NB4 (cell line): ENCODE data around the gene MALAT1.

Experiments
- DNase-seq: peaks from one replicate; pipeline ENCODE4 v3.0.0; 2010; ENCODE audit warnings: low read depth
- H3K4me3 ChIP-seq: one replicate; pipeline ENCODE4 v1.5.1; 2011; ENCODE audit warnings: mild to moderate bottlenecking, low read depth, low read length, moderate library complexity
- CTCF ChIP-seq: IDR thresholded peaks from one replicate; pipeline ENCODE4 v1.5.1; 2012; ENCODE audit warnings: low read depth, low read length
- MAX ChIP-seq: IDR thresholded peaks from 2 replicates; pipeline ENCODE4 v1.6.1; 2011; ENCODE audit warnings: low read depth, low read length
- MYC ChIP-seq: IDR thresholded peaks from 2 replicates; pipeline ENCODE4 v1.6.1; 2011; ENCODE audit warnings: low read depth, low read length
- POLR2A ChIP-seq: IDR thresholded peaks from 2 replicates; pipeline ENCODE4 v1.6.1; 2011; ENCODE audit warnings: mild to moderate bottlenecking; ENCODE audit not compliant: insufficient read length; ENCODE audit errors: extremely low read depth

Gene MALAT1

GRCh38 chr11:65554057-65554818, 55.4 kb downstream of the MALAT1 start:
- TF ChIP-seq MAX = no peak
- TF ChIP-seq MYC = no peak
- TF ChIP-seq CTCF = no peak
- no peak overlapping the region for H3K4me3 ChIP-seq
- peak; percentile 42 for DNase-seq

- no peak overlapping the region for H3K4me3 ChIP-seq
- no peak for TF ChIP-seq MAX
- no peak for TF ChIP-seq MYC
- no peak for TF ChIP-seq CTCF
- TF ChIP-seq POLR2A = no peak
- DNase-seq = no peak
Measured at GRCh38 chr11:65554842-65555430, 56.1 kb downstream of the MALAT1 start.

- no peak overlapping the region for H3K4me3 ChIP-seq
- DNase-seq = peak; percentile 69
Measured at GRCh38 chr11:65555693-65556231, 56.9 kb downstream of the MALAT1 start.

More at GRCh38 chr11:65555693-65556231, 56.9 kb downstream of the MALAT1 start:
- TF ChIP-seq MYC (no peak), POLR2A (no peak), MAX (no peak), CTCF (no peak)
